Choroid plexus epithelial cell (primary cell): ENCODE measurements around the gene CCDC9.

Source experiments
- DNase-seq: peaks from one replicate; pipeline ENCODE4 v3.0.0-alpha.2; 2010; ENCODE audit warnings: low read depth
- H3K4me3 ChIP-seq: 2 replicates; pipeline ENCODE4 v1.5.1; 2011; ENCODE audit warnings: low read depth, mild to moderate bottlenecking, control low read depth, low read length, moderate library complexity
- TF ChIP-seq, protein P1 (sequence below): conservative IDR thresholded peaks from 2 replicates; pipeline ENCODE4 v1.5.1; 2011; ENCODE audit warnings: low read depth, mild to moderate bottlenecking, control low read depth, inconsistent platforms, low read length, moderate library complexity

The CCDC9 gene

DNA sequence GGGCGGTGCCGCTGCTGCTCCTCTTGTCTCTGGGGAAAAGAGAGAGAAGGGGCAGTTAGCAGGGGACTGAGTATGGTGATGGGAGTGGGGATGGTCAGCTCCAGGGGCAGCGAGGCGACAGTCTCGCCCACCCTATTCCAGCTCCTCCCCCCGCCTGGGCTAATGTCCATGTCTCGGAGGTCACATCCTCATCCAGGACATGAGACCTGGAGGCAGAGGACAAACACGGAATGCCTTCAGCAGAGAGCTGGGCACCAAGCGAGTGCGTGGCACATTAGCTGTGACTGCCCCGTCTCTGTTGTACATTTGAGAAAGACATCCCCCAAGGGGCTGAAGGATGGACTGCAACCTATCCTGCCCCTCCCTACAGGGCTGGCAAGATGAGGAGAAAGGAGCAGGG, 34.4 kb upstream of the CCDC9 start:
- H3K4me3 ChIP-seq = no peak overlapping the region
- TF ChIP-seq, protein P1, sequence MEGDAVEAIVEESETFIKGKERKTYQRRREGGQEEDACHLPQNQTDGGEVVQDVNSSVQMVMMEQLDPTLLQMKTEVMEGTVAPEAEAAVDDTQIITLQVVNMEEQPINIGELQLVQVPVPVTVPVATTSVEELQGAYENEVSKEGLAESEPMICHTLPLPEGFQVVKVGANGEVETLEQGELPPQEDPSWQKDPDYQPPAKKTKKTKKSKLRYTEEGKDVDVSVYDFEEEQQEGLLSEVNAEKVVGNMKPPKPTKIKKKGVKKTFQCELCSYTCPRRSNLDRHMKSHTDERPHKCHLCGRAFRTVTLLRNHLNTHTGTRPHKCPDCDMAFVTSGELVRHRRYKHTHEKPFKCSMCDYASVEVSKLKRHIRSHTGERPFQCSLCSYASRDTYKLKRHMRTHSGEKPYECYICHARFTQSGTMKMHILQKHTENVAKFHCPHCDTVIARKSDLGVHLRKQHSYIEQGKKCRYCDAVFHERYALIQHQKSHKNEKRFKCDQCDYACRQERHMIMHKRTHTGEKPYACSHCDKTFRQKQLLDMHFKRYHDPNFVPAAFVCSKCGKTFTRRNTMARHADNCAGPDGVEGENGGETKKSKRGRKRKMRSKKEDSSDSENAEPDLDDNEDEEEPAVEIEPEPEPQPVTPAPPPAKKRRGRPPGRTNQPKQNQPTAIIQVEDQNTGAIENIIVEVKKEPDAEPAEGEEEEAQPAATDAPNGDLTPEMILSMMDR = no peak
- no peak for DNase-seq

DNA sequence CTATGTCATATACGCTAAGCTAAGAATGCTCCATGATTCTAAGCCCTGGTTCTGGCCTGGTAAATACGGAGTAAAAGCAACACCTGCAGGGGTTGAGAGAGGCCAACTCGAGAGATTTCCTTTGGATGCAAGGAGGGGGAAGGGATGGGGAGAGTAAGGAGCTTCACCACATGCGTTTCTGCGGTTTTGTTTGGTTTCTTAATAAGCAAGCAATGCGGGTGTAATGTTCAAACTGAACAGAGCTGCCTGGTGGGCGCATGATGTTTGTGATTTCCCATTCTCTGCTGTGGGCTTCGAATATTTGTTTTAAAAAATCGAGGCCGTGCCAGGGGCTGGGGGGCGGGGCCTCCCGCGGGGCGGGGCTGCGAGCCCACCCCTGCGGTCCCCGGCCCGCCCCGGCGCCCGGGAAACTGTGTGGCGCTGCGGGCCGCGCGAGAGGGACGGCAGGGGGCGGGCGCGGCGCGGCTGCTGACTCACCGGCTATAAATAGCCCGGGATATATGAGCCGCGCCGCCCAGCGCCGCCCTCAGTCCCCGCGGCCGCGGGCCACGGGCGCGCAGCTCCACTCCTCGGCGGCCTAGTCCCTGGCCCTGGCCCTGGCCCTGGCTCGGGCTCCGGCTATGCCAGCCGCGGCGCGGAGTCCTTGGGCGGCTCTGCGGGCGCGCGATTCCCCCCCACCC, 30.4 kb upstream of the CCDC9 start:
- peak overlapping the region; percentile 97 for H3K4me3 ChIP-seq
- TF ChIP-seq, protein P1 = peak; percentile 18
- DNase-seq = peak; percentile 90

DNA sequence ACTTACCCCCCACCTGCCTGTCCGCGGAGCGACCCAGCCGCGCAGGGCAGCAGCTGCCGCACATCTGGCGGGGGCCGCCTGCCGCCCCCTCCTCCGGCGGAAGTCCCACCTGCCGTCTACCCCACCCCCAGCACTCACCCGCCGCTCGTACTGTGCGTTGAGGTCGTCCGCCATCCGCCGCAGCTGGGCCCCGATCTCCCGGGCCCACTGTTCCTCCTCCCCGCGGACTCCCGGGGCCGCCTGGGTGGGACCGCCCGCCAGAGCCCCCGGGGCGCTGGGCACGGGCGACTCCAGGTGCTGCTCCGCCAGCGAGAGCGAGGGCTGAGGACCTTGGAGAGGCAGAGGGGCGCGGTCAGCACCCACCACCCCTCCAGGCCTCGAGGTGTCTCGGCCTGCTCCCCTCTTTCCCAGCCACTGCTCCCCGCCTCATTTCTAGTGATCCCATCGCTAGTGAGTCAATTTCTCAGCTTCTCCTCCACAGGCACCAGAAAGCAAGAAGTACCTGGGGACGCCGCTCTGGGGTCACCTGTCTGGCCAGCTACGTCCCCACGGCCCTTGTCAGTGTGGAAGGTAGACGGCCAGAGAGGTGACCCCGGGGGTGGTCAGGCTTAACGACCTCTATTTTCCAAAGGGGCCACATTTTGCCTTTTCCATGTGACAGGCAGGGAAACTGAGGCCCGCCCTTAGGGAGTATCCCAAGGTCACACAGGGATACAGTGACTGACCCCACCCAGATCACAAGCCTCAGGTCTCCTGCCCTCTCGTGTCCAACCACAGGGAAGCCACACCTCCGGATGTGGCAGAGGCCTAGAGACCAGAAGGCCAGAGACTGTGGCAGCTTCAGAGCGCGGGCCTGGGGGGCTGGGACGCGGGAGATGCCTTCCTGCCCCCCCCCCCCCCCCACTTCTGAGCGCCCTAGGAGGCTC, 29.6 kb upstream of the CCDC9 start:
- TF ChIP-seq, protein P1 = no peak
- peak; percentile 74 for DNase-seq
- H3K4me3 ChIP-seq = peak overlapping the region; percentile 97

DNA sequence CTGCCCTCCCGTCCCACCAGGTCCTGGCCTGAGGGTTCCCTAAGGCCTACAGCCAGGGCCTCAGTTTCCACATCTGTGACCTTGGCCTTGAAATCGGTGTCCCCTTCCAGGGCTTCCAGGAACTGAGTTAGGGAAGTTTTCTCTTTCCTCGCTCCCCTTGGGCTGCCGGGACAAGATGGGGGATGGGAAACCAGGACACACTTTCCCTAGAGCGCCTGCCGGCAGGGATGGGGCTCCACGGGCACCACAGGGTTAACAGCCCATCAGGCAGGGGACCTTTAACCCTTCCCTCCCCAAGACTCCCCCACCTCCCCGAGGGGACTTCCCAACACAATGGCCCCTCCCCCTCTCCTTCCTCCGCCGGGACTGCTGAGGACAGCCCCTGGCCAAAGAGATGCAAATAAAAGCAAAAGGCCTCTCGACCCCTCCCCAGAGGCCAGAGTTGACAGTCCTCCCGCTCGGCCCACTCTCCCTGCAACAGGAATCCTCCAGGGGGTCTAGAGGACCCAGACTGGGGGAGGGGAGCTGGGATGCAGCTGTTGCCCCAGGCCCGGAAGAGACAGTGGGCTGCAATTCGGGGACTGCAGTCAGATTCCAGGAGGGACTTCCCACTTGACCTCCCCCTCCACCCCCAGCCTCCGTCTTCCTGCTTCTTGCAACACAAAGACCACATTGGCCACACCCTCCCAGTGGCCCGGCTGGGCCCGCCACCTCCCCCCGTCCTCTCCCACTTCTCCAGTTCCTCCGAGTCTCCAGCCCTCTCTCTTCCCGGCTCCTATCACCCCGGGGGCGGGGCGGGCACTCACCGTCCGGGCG, 28.8 kb upstream of the CCDC9 start:
- TF ChIP-seq, protein P1 = no peak
- H3K4me3 ChIP-seq = peak overlapping the region; percentile 97
- DNase-seq = peak; percentile 96

DNA sequence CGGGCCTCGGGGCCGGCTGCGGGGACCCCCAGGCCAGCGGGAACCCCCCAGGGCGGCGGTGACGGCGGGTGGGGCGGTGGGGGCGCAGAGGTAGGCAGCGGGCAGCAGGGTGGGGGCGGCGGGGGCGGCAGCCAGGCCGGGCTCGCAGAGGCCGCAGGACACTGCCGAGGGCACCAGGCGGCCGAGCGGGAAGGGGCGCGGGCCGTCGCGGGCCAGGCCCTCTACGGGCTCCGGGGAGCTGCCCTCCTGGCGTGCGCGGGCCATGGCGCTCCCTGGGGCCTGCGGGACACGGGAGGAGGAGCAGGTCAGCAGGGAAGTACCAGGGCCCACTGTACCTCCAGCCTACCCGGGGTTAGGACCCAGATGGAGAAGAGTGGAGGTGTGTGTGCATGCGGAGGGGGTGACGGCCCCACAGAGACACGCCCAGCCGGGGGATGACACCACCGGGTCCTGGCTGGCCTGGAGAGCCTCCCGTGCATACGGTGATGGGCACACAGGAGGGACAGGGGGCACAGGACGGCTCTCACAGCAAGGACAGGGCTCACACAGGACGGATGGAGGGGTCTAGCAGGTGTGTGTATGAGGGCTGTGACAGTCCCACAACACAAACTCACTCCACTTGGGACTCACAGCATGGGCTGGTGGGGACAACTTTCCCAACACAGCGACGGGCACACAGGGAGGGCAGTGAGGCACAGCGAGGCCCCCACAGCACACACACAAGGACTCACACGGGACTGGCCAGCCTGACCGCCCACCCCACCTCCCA, 28.0 kb upstream of the CCDC9 start:
- no peak for DNase-seq
- TF ChIP-seq, protein P1 = no peak
- H3K4me3 ChIP-seq = peak overlapping the region; percentile 97
